GM21360 (cell line): ENCODE results near the gene C1QTNF1.

ENCODE experiments used
- ATAC-seq: cut with Tn5 transposase; IDR thresholded peaks from one replicate; pipeline ENCODE4 v1.9.1; 2021; ENCODE audit warnings: mild to moderate bottlenecking, moderate library complexity; ENCODE audit not compliant: unreplicated experiment

The C1QTNF1 gene, protein sequence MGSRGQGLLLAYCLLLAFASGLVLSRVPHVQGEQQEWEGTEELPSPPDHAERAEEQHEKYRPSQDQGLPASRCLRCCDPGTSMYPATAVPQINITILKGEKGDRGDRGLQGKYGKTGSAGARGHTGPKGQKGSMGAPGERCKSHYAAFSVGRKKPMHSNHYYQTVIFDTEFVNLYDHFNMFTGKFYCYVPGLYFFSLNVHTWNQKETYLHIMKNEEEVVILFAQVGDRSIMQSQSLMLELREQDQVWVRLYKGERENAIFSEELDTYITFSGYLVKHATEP

DNA sequence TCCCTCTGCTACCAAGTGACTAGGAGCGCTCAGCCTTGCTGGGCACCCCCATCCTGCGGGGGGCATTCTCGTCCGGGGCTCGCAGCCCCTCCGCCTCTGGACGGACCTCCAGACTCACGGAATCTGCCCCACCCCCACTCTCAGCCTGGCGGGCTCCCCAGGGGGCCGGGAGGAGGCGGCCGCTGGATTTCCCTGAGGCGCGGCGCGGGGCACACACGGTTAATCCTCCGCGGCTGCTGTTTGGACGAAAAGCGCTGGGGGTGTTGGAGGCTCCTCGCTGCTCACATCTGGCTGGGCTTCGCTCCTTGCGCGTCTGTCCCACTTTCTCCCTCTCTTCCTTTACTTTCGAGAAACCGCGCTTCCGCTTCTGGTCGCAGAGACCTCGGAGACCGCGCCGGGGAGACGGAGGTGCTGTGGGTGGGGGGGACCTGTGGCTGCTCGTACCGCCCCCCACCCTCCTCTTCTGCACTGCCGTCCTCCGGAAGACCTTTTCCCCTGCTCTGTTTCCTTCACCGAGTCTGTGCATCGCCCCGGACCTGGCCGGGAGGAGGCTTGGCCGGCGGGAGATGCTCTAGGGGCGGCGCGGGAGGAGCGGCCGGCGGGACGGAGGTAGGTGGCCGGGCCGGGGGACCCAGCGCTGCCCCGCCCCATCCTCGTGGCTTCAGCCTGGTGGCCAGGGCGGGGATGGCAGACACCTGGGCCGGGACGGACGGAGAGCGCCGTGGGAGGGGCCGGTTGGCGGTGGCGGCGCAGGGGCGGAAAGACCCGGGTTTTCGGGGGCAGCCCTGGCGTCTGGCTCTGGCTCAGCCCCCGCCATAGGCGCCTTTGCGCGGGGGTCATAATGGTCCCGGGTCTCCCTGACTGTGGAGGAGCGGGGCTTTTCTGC is at the start of gene C1QTNF1:
TSS of gene C1QTNF1 (plus strand) at position 284 of the 886 bp plus-strand sequence. CDS start 19,800 bp downstream, outside the sequence.
- no peak for ATAC-seq

DNA sequence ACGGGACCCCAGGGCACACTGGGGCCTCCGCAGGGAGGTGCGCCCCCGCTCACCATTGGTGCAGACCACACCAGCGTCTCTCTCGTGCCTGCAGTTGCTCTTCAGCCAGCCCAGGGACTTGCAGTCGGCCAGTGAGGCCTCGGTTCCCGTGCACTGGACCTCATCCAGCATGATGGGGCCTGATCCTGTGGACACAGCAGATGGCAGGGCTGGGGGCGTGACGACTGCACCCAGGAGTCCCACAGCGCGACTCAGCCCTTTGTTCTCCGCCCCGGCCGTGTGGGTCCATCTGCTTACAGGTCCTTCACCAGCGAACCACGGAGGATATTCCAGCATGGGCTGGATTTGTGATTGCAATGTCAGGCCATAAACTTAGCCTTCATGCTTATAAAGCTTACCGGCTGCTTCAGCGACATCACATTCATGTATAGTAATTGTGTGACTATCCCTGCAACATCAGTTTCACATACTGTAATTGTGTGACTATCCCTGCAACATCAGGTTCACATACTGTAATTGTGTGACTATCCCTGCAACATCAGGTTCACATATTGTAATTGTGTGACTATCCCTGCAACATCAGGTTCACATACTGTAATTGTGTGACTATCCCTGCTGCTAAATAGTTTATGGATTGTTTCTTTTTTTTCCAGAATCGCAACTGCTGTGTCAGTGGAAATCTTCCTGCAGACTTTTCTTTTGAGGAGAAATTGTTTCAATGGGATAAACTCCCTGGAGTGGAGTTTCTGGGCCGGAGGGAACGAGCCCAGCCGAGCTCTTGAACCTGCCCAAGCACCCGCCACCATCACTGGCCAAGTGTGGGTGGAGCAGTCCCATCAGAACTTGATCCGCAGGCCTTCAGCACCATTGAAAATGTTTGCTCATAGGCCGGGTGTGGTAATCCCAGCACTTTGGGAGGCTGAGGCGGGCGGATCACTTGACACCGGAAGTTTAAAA is 49.1 kb upstream of the C1QTNF1 start:
- no peak for ATAC-seq

DNA sequence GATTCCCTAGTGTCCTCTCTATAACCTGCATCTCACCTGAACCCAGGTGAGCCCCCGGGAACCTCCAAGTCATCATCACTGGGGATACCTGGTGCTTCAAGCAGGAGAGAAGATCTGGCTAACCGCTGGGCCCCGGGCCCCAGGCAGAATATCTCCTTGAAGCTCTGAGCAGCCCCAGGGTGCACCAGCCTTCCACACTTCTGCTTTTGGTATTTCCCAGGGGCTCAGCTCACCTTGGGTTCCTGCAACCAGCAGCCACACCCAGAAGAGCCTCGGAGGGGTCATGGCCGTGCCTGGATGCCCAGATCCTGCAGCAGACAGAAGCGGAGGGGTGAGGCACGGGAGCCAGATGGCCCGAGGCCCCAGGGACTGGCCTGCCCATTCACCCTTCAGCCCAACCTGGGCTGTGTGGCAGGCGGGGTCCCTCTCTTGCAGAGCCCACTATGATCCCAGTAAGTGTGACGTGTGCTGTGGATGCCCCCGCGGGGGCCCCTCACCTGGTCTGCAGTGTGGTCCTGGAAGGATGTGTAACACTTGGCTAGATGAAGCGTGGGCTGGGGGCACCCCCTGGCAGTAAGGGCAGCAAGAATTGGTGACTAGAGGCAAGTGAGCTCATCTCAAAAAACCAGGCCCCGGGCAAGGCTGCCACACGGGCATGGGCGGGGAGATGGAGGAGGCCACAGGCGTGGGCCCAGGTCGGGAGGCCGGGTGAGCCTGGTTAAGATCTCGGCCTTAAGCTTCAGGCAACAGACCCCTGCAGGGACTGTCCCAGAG is 46.9 kb upstream of the C1QTNF1 start:
- no peak for ATAC-seq

DNA sequence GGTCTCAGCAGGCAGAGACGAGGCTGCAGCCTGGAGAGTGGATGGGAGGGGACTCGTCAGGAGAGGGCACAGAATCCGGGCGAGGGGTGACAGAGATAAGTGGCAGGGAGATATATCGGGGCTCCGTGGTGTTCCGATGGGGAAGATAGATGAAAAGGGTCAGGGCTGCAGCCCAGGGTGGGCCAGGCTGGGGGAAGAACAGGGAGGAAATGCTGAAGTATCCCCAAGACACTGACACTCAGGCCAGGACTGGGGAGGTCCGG is 46.4 kb upstream of the C1QTNF1 start:
- no peak for ATAC-seq

DNA sequence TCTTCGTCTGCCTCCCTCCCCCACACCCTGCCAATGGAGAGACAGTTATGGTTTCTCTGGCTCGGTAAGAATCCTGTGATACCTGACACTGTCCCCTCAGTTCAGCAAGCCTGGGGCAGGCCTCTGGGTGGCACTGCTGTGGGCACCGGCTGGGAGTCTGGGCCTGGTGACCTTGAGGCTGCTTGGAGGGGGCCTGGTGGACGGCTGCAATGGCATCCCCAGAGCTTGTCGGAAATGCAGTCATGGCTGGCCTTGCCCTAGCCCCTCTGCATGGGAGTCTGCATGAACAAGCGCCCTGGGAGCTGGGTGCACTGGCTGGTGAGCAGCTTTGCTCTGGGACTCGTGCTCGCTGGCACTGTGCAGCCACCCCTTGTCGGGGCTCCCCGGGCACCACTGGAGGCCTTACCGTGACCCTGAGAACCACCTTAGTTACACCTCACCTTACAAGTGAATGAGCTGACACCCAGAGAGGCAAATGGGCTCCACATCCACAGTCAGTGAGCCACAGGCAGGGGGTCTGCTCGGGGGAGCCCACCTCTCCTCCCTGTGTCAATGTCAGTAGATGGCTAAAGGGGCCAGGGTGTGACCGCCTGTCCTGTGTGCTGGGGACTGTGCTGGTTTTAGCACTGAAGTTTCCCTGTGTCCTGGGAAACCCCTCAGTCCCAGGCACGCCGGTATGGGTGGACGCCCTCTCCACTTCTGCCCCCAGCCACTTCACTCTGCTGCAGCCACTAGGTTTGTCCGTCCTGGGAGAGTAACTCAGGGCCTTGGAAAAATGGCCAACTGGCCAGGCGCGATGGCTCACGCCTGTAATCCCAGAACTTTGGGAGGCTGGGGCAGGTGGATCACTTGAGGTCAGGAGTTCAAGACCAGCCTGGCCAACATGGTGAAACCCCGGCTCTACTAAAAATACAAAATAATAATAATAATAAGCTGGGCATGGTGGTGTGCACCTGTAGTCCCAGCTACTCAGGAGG is 45.7 kb upstream of the C1QTNF1 start:
- ATAC-seq, result no peak

DNA sequence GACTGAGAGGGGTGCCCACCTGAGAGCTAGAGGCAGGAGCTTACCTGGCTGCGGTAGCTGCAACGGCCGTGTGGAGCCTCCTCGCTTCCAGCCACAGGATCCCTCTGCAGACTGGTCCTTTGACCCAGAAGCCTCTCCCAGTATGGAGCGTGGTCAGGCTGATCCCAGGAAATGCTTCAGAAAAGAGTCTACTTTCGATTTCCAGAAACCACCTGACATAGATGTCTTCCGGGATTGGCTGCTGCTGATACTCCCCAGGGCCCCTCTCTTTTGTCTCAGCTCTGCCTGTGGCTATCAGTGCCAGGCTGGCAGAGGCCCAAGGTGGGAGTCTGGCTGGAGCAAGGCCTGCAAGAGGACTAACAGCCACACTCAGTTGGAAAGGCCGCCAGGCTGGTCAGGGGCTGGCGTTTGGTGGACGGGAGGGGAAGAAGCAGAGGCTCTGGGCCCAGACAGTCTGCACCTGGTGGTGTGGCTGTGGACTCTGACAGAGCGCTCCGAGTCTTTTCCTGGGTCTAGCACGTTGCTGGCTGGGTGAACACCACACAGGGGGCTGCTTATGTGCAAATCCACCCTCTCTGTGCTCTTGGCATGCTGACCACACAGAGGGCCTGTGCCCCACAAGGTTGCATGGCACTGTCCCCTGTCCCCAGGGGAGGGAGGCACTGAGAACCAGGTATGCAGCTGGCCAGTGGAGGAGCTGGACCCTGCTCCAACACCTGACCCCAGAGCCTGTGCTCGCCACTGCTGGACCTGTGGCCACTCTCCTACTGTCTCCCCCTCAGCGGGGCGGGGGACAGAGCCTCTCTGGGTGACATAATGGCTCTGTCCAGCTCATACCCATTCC is 44.0 kb upstream of the C1QTNF1 start, which contains the start of gene LGALS3BP:
TSS of gene LGALS3BP (minus strand) at position 144 of the 844 bp plus-strand sequence. CDS start 2,732 bp downstream, outside the sequence.
- no peak for ATAC-seq

DNA sequence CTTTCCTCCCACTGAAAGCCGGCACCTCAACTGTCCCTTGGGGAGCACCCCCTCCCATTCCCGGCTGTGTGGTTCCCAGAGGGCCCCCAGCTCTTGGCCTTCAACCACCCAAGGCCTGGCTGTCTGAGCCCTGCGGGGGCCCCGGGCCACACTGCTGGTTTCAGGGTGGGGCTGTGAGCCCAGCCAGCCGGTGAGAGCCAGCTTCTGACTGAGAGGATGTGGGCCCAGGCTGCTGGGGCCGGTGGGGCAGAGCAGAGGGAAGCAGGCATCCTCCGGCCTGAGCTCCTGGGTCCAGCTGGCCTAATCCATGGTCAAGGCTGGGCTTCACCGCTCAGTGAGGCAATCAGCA is 43.4 kb upstream of the C1QTNF1 start:
- no peak for ATAC-seq

DNA sequence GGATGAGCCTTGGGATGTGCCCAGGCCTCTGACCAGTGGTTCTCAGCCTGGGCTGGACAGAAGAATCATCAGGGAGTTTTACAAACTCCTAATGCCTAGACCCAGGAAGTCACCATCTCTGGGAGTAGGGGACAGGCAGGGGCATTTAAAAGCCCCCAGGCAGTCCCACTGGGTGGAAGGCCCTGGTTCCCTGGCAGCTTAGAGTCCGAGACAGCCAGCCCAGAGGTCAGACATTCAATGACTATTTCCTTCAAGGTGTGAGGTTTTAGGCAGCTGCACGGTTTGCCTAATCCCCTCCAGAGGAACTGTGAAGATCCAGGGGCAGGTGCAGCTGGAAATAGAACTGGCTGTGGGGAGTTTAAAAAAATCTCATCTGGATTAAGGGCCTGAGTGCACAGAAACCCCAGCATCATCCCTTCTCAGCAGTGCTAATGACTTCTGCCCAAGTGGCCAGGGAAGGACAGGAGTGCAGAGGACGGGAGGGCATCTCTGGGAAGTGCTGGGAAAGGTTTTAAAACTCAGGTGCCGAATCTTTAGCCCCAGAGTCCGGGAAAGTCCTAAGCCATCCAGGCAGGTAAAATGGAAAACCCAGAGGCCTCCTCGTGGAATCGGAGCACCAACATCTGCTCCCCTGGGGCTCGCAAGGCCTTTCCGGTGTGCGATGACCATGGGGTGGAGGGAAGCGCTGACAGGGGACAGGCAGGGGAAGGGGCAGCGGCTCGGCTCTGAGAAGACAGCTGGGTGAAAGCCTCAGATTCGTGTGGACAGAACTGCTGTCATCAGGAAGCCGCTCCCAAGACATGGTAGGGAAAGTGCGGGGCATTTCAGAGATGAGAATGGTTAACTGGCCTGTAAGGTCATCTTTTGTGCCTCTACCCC is 42.7 kb upstream of the C1QTNF1 start:
- no peak for ATAC-seq

DNA sequence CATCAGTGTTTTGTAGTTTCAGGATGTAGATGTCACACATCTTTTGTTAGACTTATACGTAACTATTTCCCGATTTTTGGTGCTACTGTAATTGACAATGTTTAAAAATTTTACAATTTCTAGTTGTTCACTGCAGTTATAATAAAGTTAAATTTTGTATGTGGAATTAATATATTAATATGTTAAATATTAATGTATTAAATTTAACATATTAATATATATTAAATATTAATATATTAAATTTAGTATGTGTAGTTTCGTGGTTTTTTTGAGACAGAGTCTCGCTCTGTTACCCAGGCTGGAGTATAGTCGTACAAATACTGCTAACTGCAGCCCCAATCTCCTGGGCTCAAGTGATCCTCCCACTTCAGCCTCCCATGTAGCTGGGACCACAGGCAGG is 38.6 kb upstream of the C1QTNF1 start:
- no peak for ATAC-seq

DNA sequence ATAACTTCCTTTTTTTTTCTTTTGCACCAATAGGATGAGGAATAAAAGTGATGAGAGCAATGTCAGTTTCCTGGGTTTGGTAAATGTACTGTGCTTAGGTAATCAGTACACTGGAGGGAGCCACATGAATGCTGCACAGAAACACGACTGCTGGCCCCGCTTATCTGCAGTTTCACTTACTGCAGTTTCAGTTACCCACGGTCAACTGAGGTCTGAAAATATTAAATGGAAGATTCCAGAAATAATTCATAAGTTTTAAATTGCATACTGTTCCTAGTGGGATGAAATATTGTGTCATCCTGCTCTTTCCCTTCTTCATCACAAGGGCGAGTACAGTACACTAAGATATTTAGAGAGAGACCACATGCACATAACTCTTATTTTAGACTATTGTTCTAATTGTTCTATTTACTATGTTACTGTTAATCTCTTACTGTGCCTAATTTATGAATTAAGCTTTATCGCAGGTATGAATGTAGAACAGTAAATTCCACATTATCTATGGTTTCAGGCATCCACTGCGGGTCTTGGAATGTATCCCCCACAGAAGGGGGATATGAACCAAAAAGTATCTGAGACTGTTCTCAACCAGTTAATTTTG is 37.8 kb upstream of the C1QTNF1 start:
- ATAC-seq, result no peak

DNA sequence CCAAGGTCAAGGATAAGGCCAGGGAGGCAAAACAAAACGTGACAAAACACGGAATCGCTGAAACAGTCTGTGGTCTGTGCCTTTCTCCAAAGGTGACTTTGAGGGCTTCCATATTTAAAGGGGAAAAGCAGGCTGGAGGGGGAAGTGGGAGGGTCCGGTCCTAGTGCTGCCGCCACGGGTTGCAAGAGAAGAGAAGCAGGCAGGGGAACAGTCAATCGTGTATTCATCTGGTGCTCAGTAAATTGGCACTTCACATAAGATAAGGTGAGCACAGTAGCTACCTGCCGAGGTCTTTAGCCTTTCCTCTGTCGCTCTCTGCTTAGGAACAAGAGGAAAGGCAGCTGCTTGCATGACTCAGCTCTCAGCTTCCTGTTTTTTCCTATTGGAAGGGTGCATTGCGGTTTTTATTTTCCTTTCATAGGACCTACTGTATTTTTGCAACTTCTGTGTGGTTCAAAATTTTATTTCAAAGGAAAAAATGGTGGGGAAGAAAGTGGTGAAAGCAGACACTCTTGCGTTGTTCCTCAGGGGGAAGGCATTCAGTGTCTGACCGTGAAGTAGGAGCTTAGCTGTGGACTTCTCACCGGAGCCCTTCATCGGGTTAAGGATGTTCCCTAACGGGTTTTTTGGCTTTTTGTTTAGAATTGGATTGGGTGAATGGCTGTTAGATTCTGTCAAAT is 37.2 kb upstream of the C1QTNF1 start:
- no peak for ATAC-seq

DNA sequence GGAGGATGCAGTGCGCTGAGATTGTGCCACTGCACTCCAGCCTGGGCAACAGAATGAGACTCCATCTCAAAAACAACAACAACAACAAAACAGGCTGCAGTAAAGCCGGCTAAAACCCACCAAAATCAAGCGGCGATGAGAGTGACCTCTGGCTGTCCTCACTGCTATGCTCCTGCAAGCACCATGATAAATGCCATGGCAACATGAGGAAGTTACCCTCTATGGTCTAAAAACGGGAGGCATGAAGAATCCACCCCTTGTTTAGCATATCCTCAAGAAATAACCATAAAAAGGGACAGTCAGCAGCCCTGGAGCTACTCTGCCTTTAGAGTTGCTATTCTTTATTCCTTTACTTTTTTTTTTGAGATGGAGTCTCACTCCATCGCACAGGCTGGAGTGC is 35.8 kb upstream of the C1QTNF1 start:
- ATAC-seq, result no peak

DNA sequence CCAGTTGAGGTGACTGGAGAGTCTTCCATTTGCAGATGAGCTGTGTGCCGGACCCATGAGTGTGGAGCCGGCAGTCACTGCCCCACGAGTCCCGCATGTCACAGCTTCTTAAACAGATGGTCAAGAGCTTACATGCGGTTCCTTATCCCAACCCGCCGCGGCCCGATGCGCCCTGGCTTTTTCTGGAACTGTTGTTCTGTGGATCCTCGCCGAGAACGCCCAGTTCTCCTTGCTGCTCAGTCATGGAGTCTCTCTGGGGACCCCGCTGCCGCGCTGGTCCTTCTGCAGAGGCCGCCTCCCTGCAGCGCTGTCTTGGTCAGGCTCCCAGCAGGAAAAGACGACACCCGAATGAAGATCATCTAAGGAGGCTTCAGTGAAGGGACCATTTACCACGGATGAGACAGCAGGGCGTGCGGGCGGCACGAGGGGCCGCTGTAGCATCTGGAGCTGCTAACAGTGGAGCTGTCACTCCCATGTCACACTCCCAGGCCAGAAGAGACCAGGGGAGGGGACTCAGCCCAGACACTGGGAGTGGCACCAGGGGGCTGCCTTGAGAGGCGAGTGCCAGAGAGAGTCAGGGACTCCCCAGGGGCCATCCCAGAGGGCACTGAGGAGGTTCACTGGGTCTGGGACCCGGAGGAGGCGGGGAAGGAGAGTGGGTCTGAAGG is 33.5 kb upstream of the C1QTNF1 start:
- ATAC-seq, result no peak

DNA sequence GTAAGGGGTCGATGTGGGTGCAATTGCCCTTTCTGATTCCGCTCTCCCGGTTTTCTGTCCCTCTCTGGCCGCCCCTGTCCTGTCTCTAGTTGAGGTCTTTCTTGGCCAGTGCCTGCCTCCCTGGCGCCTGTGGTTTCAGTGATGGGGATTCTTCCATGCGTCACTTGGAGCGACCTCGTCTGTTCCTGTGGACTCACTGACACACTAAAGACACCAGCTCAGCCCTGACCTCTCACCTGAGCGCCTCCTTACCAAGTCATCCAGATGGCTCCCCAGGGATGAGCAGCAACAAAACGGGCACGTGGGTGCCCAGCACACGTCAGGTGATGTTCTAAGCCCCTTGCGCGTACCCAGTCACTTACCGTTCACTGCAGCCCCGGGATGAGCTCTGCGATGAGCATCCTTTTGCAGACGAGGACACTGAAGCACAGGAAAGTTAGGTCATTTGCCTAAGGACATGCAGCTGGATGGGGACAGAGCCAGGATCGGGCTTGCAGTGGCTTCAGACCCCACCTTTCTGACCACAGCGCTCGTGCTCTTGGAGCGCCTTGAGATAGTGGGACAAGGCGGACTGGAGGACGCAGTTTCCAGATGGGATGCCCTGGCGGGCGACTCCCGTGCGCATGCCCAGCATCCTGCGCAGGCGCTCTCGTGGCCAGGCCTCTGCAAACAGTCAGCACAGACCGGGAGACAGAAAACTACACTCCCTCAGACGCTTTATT is 32.8 kb upstream of the C1QTNF1 start:
- ATAC-seq, result no peak

DNA sequence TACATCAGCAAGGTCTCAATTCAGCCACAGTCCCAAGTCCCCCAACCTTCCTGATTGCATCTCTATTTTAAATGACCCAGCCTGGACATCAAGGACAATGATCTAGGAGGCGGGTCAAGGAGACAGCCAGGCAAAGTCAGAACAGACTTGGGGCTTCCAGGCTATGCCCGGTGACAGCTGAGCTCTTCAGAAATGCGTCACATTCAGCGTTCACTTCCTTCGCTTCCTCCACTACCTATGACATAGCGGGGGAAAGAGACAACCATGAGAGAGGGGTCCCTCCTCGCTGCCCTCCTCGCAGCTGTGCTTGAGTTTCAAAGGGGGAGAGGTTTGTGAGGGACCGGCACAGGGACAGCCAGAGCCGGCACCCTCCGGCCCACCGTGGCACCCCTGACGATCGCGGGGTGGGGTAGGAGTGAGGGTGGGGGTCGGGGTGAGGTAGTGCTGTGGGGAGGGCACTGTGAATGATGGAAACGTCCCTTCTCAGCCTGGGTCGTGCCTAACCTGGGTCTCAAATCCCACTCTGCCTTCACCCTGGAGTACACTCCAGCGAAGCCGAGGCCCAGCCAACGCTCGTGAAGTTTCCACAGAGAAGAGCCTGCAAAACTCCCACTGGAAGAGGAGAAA is 31.9 kb upstream of the C1QTNF1 start:
- no peak for ATAC-seq
